Retina (tissue), 1 donor: ENCODE measurements around the gene FAHD1.

Source experiments
- DNase-seq: peaks from one replicate; pipeline ENCODE4 v3.0.0-alpha.2; 2016

FAHD1 gene

DNA sequence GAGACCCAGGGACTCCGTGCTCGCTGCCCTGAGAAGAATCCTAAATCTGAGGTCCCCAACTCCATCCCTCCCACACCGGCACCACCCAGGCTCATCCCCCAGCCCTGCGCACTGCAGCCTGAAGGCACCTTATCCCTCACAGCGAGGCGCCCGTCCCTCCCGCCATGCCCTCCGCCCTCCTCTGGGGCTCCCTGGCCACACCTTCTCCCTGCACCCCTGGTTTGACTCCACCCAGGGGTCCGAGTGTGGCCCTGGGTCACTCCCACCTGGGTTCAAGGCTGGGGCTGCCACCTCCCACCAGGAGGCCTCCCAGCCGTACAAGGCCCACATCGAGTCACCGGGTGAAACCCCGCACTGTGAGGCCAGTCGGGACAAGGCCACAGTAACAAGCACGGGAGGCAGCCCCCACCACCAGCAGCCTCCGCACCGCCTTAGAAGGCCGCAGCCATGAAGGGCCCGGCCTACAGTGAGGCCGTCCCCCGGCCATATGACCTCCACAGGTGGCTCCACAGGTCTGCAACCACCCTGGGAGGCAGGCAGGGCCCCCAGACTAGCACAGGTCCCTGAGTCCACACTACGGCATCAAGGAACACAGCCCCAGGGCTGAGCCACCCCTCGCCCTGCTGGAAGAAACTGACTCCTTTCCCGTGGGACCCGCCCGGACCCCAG, 8.7 kb upstream of the FAHD1 start:
- no peak for DNase-seq

DNA sequence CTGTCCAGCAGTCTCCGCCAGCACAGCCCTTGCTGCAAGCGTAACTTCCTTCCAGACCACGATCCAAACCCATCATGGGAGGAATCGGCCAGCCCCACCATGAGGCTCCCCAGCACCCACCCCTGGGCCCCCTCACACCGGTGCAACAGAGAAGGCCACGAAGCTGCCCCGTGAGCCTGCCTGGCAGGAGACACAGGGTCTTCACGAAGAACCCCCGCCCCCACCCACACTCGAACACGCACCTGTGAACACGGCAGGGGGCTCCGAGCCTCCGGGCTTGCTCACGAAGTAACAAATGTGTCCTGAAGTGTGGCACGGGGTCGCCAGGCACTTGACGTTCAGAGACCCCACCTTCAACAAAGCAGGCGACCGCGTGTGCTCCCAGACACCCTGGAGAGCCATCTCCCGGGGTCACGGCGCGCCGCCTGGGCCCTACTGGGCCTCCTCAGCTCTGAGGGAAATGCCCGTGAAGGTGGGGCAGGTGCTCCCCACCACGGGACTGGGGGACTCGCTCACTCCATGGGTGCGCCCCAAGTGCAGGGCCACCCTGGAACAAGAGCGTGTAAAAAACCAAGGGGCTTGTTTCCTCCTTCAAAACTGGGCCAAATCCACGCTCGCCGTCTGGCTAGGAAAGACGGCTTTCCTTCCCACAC, 8.0 kb upstream of the FAHD1 start:
- no peak for DNase-seq

- DNase-seq = no peak
These were observed 7.4 kb upstream of the FAHD1 start for GRCh38 chr16:1819611-1820010.

DNA sequence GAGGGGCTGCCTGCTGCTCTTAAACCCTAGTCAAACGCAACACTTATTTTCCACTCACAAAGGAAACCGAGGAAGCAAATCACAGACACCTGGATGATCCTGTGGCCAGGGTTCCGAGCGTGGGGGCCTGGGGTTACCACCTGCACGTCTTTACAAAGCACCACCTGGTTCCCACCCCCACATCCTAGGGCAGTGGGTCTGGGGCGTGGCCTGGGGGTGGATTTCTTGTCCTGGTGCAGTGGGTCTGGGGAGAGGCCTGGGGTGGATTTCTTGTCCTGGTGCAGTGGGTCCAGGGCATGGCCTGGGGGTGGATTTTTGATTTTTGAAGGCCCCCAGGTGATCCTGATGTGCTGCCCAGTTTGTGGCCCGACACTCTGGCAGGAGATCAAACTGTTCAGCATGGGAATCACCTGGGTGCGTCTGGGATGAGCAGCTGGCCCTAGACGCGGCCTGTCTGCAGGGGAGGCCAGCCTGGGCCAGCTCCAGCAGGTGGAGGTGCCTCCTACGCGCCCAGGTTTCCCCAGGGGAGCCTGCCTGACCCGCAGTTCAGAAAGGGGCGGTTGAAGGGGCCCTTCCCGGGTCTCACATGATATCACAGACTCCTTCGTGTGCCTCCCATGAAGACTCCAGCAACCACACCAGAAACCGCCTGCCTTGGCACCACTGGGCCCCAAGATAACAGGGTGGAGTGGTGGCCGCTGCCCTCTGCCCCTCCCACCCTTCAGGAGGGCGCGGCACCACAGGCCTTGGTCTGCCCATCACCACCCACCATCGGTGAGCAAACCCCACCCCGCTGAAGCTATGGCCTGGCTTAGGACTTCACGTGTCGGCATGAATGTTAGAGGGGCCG, 6.7 kb upstream of the FAHD1 start:
- DNase-seq = no peak

DNA sequence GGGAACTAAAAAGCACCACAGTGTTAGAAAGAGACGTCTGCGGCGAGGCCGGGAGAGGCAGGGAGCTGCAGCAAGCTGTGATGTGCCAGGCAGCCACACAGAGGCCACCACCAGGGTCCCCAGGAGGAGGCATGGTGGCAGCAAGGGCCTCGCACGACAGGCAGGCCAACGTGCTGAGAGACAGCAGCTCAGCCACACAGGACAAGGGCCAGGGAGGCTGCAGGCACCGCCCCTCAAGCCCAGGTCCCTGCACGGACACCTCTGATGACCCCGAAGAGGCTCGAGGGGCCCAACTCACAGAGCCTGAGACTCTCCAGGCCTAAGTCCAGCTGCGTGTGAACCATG, 6.1 kb upstream of the FAHD1 start:
- DNase-seq = no peak

DNA sequence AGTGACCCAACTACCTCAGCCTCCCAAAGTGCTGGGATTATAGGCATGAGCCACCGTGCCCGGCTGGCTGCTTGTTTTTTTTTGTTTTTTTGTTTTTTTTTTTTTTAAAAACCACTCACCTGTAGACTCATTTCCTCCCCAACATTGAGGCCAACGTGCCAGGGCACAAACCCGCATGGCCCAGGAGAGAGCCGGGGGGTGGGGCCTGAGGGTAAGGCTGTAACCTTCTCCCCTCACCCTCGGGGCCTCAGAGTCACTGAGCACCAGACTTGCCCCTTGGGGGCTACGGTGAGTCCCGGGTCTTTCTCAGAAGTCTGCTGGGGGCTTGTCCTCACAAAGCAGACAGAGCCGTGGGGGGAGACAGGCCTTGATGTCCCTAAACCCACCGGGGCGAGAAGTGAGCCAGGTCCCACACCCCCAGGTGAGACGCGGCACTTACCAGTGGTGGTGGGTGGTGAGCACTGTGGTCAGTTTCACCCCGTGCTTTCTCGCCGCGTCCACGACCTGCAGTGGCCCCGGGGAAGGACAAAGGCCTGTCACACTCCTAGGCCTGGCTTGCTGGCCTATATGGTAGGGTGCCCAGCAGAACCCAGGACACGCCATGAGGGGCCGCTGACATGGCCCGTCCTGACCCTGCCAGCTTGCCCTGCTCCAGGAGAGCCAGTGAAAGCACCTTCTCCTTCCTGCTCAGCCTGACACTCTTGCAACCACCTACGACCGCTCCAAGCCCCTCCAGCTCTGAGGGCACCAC, 5.0 kb upstream of the FAHD1 start:
- DNase-seq = no peak

DNA sequence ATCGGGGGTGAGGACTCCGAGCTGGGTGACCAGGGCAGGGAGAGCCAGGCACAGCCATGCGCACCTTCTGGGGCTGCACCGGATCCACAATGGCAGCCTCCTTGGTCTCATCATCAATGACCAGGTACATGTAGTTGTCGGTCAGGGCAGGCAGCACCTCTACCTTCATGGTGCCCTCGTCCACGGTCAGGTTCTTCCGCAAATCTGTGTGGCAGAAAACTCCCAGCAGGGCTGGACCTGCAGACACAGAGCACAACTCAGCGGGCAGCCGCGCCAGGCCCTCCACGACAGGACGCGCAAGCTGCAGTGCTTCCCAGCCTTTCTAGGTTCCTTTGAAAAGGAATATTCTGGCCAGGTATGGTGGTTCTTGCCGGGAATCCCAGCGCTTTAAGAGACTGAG, 4.2 kb upstream of the FAHD1 start:
- DNase-seq = no peak

GRCh38 chr16:1823821-1824220, 3.2 kb upstream of the FAHD1 start:
- no peak for DNase-seq

DNA sequence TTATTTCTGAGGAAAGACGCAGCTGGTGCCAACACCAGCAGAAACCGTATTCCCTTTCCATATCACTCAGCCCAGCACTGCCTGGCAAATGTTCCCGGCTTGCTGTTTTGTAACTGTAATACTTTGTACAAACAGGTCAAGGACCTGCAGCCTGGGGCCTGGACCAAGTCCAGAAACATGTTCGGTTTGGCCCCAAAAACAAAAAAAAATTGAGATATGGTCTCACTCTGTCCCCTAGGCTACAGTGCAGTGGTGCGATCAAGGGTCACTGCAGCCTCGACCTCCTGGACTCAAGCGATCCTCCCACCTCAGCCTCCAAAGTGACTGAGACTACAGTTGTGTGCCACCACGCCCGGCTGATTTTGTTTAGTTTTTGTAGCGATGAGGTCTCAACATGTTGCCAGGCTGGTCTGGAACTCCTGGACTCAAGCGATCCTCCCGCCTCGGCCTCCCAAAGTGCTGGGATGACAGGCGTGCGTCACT, 1.6 kb upstream of the FAHD1 start:
- no peak for DNase-seq

GRCh38 chr16:1825864-1826690, 929 bp upstream of the FAHD1 start:
- DNase-seq = peak; percentile 18

DNA sequence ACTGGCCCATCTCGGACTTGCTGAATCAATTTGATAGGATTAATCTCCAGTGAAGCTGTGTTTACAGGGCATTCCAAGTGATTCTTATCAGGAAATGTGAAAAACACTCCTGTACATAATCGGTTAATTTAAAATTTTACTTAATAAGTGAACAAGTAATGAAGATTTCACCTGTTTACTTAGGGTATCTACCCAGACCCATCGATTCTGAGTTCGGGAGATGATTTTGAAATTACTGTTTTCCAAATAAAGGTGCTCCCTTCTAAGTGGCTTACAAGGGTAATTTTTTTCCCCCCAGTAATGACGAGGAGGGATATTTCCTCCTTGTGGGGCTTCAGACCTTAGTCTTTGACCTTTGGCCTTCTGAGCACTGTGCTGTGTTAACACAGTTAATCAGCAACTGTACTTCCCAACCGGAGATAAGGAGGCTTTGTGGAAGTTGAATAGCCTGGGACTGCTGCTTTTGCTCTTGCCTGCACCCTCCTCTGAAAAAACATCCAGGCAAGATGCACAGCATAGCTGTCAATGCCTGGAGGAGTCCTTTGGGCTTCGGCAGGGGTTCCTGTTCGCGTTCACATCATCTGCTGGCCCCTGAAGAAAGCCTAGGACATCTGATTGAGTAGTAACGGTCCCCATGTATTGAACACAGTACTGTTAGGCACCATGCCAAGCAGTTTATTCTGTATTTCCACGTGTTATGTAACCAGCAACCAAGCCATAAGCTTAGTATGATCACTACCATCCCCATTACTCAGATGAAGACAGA, 1.8 kb downstream of the FAHD1 start:
- no peak for DNase-seq

DNA sequence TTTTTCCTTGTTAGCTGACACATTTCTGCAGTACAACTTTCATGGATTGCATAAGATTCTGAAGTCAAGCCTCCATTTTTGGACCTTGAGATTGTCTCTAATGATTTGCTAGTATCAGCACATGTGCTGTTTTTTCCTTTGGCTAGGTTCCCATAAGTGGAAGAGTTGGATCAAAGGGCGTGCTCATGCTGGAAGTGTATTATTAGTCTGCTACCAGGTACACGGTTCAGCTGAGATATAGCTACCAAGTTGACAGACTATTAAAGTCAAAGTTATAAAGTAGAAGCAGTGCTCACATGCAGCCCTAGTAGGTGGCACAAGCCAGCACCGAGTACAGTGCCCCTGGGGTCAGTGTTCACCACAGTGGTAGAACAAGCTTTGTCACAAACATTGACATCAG, 3.2 kb downstream of the FAHD1 start:
- DNase-seq = no peak

GRCh38 chr16:1831186-1832075, 4.4 kb downstream of the FAHD1 start:
- no peak for DNase-seq

DNA sequence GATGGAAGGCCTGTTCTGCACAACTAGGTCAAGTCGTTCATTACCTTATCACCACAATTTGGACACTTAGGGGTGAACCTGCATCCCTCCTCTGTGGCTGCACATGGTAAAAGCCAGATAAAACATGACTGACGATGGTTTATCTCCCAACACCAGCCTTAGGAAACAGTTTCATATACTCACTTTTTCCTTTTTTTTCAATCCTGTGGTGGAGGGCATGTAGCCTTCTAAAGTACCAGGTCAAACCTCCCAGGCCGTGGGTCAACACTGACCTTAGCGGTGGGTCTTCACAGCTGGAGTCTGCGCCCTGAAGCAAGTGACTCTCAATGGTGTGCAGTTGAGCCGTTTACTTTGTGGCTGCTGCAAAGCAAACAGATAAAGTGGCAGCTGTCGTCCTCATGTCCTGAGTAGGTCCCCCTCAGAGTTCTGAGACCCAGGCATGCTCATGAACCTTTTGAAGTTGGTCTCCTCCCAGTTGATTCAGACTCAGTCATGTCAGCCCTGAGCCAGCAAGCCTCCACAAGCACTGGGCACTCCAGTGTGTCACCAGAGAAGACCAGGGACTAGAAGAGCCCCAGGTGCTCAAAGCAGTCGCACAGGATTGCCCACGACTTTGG, 5.9 kb downstream of the FAHD1 start:
- no peak for DNase-seq

DNA sequence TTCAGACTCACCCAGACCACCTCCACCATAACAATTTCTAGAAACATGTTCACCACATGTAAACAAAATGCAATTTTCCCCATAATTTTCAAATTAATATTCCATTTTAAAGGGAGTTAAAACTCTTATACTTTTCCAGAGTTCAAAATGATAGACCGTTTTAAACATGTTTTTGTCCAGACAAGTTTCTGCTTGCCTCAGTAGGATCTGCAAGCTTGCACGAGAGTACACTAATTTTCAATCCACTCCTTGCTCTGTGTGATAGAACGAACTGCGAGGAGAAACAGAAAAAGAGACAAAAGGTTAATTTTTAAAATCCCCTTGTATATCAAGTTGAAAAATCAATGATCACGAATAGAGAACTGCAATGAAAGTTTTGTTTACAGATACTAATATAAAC, 7.1 kb downstream of the FAHD1 start:
- no peak for DNase-seq

GRCh38 chr16:1839554-1839953, 12.5 kb downstream of the FAHD1 start:
- no peak for DNase-seq

GRCh38 chr16:1845985-1846384, 19.0 kb downstream of the FAHD1 start:
- DNase-seq = no peak

DNA sequence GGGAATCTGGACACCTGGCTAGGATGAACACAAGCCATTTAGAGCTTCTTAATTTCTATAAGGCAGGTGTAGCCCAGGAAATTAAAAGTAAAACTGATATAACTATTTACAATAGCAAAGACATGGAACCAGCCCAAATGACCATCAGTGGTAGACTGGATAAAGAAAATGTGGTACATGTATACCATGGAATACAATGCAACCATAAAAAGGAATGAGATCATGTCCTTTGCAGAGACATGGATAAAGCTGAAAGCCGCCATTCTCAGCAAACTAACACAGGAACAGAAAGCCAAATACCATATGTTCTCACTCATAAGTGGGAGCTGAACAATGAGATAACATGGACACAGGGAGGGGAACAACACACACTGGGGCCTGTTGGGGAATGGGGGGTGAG, 19.4 kb downstream of the FAHD1 start:
- no peak for DNase-seq

GRCh38 chr16:1850981-1851380, 24.0 kb downstream of the FAHD1 start:
- no peak for DNase-seq

GRCh38 chr16:1851793-1852192, 24.8 kb downstream of the FAHD1 start:
- DNase-seq = no peak
